Cardiac muscle cell (in vitro differentiated cells and primary cell): ENCODE results near the gene MEIOB. TPM values are rescaled to one million over a fixed set of nuclear protein-coding genes. Genes with fewer than 3 reads are reported as not detected.
A peak's percentile ranks its signal among the peaks of the same experiment; 100 is the strongest.

ENCODE experiments used
- DNase-seq, 2 donors: peaks; one replicate each; pipeline versions ENCODE4 v3.0.0 to v3.0.0-alpha.2; 2010 to 2017; ENCODE audit warnings: low read depth in 1 of 2, low spot score in 1 of 2
- H3K27ac ChIP-seq: fragments of 200-600 bp; sonication (generic); 2 replicates; pipeline ENCODE4 v1.5.1; 2016
- H3K27me3 ChIP-seq: fragments of 200-600 bp; sonication (generic); 2 replicates; pipeline ENCODE4 v1.6.0; 2016; ENCODE audit warnings: control low read depth
- H3K36me3 ChIP-seq: fragments of 200-600 bp; sonication (generic); 2 replicates; pipeline ENCODE4 v1.5.1; 2016; ENCODE audit warnings: control low read depth
- H3K4me1 ChIP-seq: fragments of 200-600 bp; sonication (generic); 2 replicates; pipeline ENCODE4 v1.8.1; 2017; ENCODE audit warnings: low read depth, mild to moderate bottlenecking, mixed run types
- H3K4me3 ChIP-seq: fragments of 200-600 bp; sonication (generic); 2 replicates; pipeline ENCODE4 v1.5.1; 2016; ENCODE audit warnings: mild to moderate bottlenecking
- H3K9me3 ChIP-seq: fragments of 200-600 bp; sonication (generic); 2 replicates; pipeline ENCODE4 v1.5.1; 2017; ENCODE audit warnings: low read depth, mild to moderate bottlenecking, control low read depth
- CTCF ChIP-seq: IDR thresholded peaks from 2 replicates; pipeline ENCODE4 v1.5.1; 2012; ENCODE audit warnings: low read depth, mild to moderate bottlenecking, low read length
- polyA plus RNA-seq: library from polyadenylated mRNA; unstranded; fragments of >200 nt; fragmentation: Nextera tagmentation; extraction: Ambion mirVana; gene quantifications from 2 replicates; pipeline ENCODE4 v1.2.1, GENCODE V29; 2016
- total RNA-seq: library from RNA; depleted of rRNA; stranded (reverse); fragments of >200 nt; gene quantifications from 2 replicates; pipeline ENCODE4 v1.2.3, GENCODE V29; 2016

MEIOB gene
- total and polyA plus RNA-seq, 2 experiments from 2014 or later = 2.0 TPM; not detected in 1

GRCh38 chr16:1826691-1827573, 45.0 kb downstream of the MEIOB start, which contains the start of the genes FAHD1 and HAGH:
Gene FAHD1, plus strand, starts transcription at chr16:1827206. Its CDS starts 33 bp downstream, at chr16:1827239.
Gene HAGH, minus strand, starts transcription at chr16:1826825. Its CDS starts 38 bp downstream, at chr16:1826787.
- Histone ChIP-seq H3K27ac (peak within 1 kb of the TSS; percentile 92), H3K4me1 (peaks cover 17% of the 10 kb centered on the region), H3K9me3 (no peaks in the 10 kb centered on the region), H3K27me3 (no peaks in the 10 kb centered on the region), H3K4me3 (peak within 1 kb of the TSS; percentile 83), H3K36me3 (peaks cover 3% of the 10 kb centered on the region)
- DNase-seq = peak; percentile 93 to 97
- TF ChIP-seq CTCF = no peak

- Histone ChIP-seq H3K9me3 (no peaks in the 10 kb centered on the region), H3K4me1 (peaks cover 17% of the 10 kb centered on the region), H3K27ac (peak overlapping the region; percentile 92), H3K36me3 (peaks cover 3% of the 10 kb centered on the region), H3K4me3 (peak overlapping the region; percentile 83), H3K27me3 (no peaks in the 10 kb centered on the region)
- TF ChIP-seq CTCF = no peak
- DNase-seq = peak; percentile 11 to 82
These were observed 45.9 kb downstream of the MEIOB start for GRCh38 chr16:1825864-1826690.

GRCh38 chr16:1825381-1825863, 46.5 kb downstream of the MEIOB start:
- no peak for TF ChIP-seq CTCF
- peaks cover 3% of the 10 kb centered on the region for H3K36me3 ChIP-seq
- DNase-seq = no peak

GRCh38 chr16:1823821-1824220, 48.1 kb downstream of the MEIOB start:
- peak; percentile 58 to 70 for DNase-seq
- Histone ChIP-seq H3K27ac (no peak overlapping the region), H3K9me3 (no peaks in the 10 kb centered on the region), H3K36me3 (peaks cover 9% of the 10 kb centered on the region), H3K27me3 (no peaks in the 10 kb centered on the region), H3K4me3 (no peak overlapping the region), H3K4me1 (peaks cover 14% of the 10 kb centered on the region)
- peak; percentile 35 for TF ChIP-seq CTCF

More at GRCh38 chr16:1825381-1825863, 46.5 kb downstream of the MEIOB start:
- Histone ChIP-seq H3K4me3 (peak overlapping the region; percentile 83), H3K9me3 (no peaks in the 10 kb centered on the region), H3K27me3 (no peaks in the 10 kb centered on the region), H3K27ac (peak overlapping the region; percentile 92), H3K4me1 (peaks cover 17% of the 10 kb centered on the region)

GRCh38 chr16:1822801-1823200, 49.2 kb downstream of the MEIOB start:
- H3K27ac ChIP-seq = no peak overlapping the region
- H3K9me3 ChIP-seq = no peaks in the 10 kb centered on the region
- H3K4me3 ChIP-seq = no peak overlapping the region
- no peaks in the 10 kb centered on the region for H3K27me3 ChIP-seq
- H3K4me1 ChIP-seq = peaks cover 5% of the 10 kb centered on the region
- DNase-seq = no peak
- TF ChIP-seq CTCF = no peak
- peaks cover 9% of the 10 kb centered on the region for H3K36me3 ChIP-seq
